Brain microvascular endothelial cell (primary cell): Measurements from ENCODE around the gene PLK1.

Source experiments
- DNase-seq: peaks from one replicate; pipeline ENCODE4 v3.0.0-alpha.2; 2020
- H3K27ac ChIP-seq: fragments of 250-450 bp; sonication (Bioruptor Pico); 2 replicates; pipeline ENCODE4 v1.5.1; 2020; ENCODE audit warnings: mild to moderate bottlenecking, moderate library complexity
- H3K27me3 ChIP-seq: fragments of 250-450 bp; sonication (Bioruptor Pico); replicated peaks from 2 replicates; pipeline ENCODE4 v1.5.1; 2020; ENCODE audit warnings: mild to moderate bottlenecking
- H3K36me3 ChIP-seq: fragments of 250-450 bp; sonication (Bioruptor Pico); replicated peaks from 2 replicates; pipeline ENCODE4 v1.5.1; 2020; ENCODE audit warnings: mild to moderate bottlenecking
- H3K4me3 ChIP-seq: 2 replicates; pipeline ENCODE4 v1.5.1; 2011; ENCODE audit warnings: low read depth, mild to moderate bottlenecking, control low read depth, low read length, moderate library complexity
- CTCF ChIP-seq: IDR thresholded peaks from 2 replicates; pipeline ENCODE4 v1.5.1; 2011; ENCODE audit warnings: low read depth, mild to moderate bottlenecking, moderate library complexity, low read length, control low read depth, inconsistent platforms; ENCODE audit errors: missing control alignments
- in situ Hi-C: cut with HindIII; loops from 2 replicates; pipeline ENCODE4 v1.10.0; 2017; ENCODE audit warnings: low sequenced_read_pairs, low pct_ligation_motif_present

Gene PLK1

GRCh38 chr16:23700093-23700492 is 21.4 kb downstream of the PLK1 start:
- Histone ChIP-seq H3K4me3 (no peak overlapping the region), H3K27ac (no peak overlapping the region), H3K27me3 (no peaks in the 10 kb centered on the region), H3K36me3 (no peaks in the 10 kb centered on the region)
- DNase-seq: no peak
- TF ChIP-seq CTCF: no peak
- in situ Hi-C loops: no loop called here

- H3K27ac ChIP-seq: no peak overlapping the region
- no peaks in the 10 kb centered on the region for H3K27me3 ChIP-seq
- in situ Hi-C loops: no loop called here
- DNase-seq: no peak
- no peaks in the 10 kb centered on the region for H3K36me3 ChIP-seq
- no peak overlapping the region for H3K4me3 ChIP-seq
- no peak for TF ChIP-seq CTCF
These were observed 21.8 kb downstream of the PLK1 start for GRCh38 chr16:23700509-23700908.

GRCh38 chr16:23701045-23701444 is 22.4 kb downstream of the PLK1 start:
- Histone ChIP-seq H3K27me3 (no peaks in the 10 kb centered on the region), H3K4me3 (no peak overlapping the region), H3K27ac (no peak overlapping the region), H3K36me3 (no peaks in the 10 kb centered on the region)
- DNase-seq: no peak
- in situ Hi-C loops: no loop called here
- TF ChIP-seq CTCF: no peak

- Histone ChIP-seq H3K27me3 (no peaks in the 10 kb centered on the region), H3K36me3 (no peaks in the 10 kb centered on the region), H3K27ac (no peak overlapping the region), H3K4me3 (no peak overlapping the region)
- no peak for DNase-seq
- TF ChIP-seq CTCF: no peak
- in situ Hi-C loops: no loop called here
These were observed 24.3 kb downstream of the PLK1 start for GRCh38 chr16:23702951-23703350.

- DNase-seq: no peak
- Histone ChIP-seq H3K27me3 (no peaks in the 10 kb centered on the region), H3K4me3 (no peak overlapping the region), H3K36me3 (no peaks in the 10 kb centered on the region), H3K27ac (no peak overlapping the region)
- in situ Hi-C loops: no loop called here
- no peak for TF ChIP-seq CTCF
These were observed 26.3 kb downstream of the PLK1 start for GRCh38 chr16:23704772-23705516.

- in situ Hi-C loops: no loop called here
- no peak overlapping the region for H3K4me3 ChIP-seq
- H3K27me3 ChIP-seq: no peaks in the 10 kb centered on the region
These were observed 26.8 kb downstream of the PLK1 start for GRCh38 chr16:23705517-23705902.

More at GRCh38 chr16:23705517-23705902, 26.8 kb downstream of the PLK1 start:
- no peak for TF ChIP-seq CTCF
- no peak overlapping the region for H3K27ac ChIP-seq
- H3K36me3 ChIP-seq: no peaks in the 10 kb centered on the region
- DNase-seq: no peak
